ENCODE measurements around the gene CLEC10A. TPM values are rescaled to one million over a fixed set of nuclear protein-coding genes. Genes with fewer than 3 reads are reported as not detected.

Gene CLEC10A
- total RNA-seq, 1 experiment from 2014 or later: not detected

DNA sequence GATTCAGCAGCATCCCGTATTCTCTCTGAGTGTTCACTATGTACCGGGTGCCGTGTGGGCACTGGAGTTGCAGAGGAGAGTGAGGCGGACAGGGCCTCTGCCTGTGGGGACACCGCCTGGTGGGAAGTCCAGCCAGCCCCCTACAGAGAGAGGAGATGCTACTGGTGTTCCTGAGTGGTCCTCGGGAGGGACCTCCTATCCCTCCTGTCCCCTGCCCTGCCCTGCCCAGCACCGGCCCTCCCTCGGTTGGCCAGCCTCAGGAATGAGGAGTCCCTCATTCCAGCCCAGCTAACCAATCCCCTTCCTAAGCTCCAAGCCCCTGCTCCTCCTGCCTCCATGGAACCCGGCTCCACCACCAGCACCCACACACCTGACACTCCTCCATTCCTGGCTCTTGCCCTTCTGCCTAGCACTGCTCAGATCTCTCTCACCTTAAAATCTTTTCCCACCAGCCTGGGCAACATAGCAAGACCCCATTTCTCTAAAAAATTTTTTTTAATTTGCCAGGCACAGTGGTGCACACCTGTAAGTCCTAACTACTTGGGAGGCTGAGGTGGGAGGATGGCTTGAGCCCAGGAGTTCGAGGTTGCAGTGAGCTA is 32.6 kb upstream of the CLEC10A start:
- no peak for TF ChIP-seq CTCF (IDR thresholded peaks at IDR 0.05; ENCODE audit: unreplicated experiment)
- intact Hi-C loops (cut with micrococcal nuclease): no loop called here

GRCh38 chr17:7111784-7112509 is 31.9 kb upstream of the CLEC10A start:
- POLR2A ChIA-PET: interaction anchor here (0.6 to 0.7 kb wide), 2 partner anchors 13 to 79 kb away, joined by 3 read pairs; no protein-coding TSS in a partner anchor
- no peak for TF ChIP-seq CTCF (IDR thresholded peaks at IDR 0.05; ENCODE audit: unreplicated experiment)
- Mint-ChIP-seq H3K27ac (ENCODE audit: low read depth, unreplicated experiment) (no peak overlapping the region), H3K4me1 (ENCODE audit: insufficient read depth, unreplicated experiment) (no peaks in the 10 kb centered on the region), H3K36me3 (ENCODE audit: insufficient read depth, unreplicated experiment) (no peaks in the 10 kb centered on the region), H3K4me3 (ENCODE audit: unreplicated experiment) (no peak overlapping the region), H3K9me3 (ENCODE audit: unreplicated experiment) (no peaks in the 10 kb centered on the region), H3K27me3 (ENCODE audit: insufficient read depth, unreplicated experiment) (no peaks in the 10 kb centered on the region)
- CTCF ChIA-PET: interaction anchor here (0.8 kb wide), 1 partner anchor 24 kb away, joined by 7 read pairs; no protein-coding TSS in a partner anchor
- no TSS peak for BruUV-seq (replicated peaks)
- no peak for DNase-seq (ENCODE audit: unreplicated experiment)
- intact Hi-C loops (cut with micrococcal nuclease): no loop called here

More for the DNA sequence above, 32.6 kb upstream of the CLEC10A start:
- H3K27me3 Mint-ChIP-seq (ENCODE audit: insufficient read depth, unreplicated experiment): no peaks in the 10 kb centered on the region
- no peak overlapping the region for H3K4me3 Mint-ChIP-seq (ENCODE audit: unreplicated experiment)
- H3K27ac Mint-ChIP-seq (ENCODE audit: low read depth, unreplicated experiment): no peak overlapping the region
- H3K9me3 Mint-ChIP-seq (ENCODE audit: unreplicated experiment): no peaks in the 10 kb centered on the region
- no peak for DNase-seq (ENCODE audit: unreplicated experiment)
- ChIA-PET CTCF (no interaction called here), POLR2A (no interaction called here)
- H3K36me3 Mint-ChIP-seq (ENCODE audit: insufficient read depth, unreplicated experiment): no peaks in the 10 kb centered on the region
- BruUV-seq (replicated peaks): no TSS peak
- no peaks in the 10 kb centered on the region for H3K4me1 Mint-ChIP-seq (ENCODE audit: insufficient read depth, unreplicated experiment)

DNA sequence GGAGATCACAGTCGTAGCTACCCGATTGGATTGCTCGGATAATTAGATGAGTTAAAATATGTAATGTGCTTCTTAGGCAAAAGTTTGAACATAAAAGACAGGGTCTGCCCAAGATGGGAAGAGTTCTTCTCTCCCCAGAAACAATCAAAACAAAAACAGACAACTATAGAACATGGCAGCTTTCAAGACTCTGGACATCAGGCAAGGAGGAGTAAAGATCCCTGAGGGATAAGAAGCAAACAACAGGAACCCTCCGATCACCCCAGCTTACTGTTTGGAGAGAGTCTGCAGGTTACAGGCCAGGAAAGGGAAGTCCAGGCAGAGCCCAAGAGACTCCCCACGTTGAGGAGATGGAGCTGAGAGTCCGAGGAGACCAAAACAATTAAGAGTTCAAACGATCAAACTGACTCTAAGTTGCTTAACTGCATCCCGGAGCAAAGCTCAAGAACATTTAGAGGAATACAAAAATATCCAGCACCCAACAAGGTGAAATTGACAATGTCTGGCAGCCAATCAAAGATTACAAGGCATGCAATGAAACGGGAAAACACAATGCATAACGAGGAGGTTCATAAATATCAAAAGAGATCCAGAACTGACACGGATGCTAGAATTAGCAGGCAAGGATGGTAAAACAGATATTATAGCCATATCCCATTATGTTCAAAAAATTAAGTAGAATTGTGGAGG is 30.7 kb upstream of the CLEC10A start:
- CTCF ChIA-PET: interaction anchor here (0.6 kb wide), 1 partner anchor 129 kb away, joined by 3 read pairs; no protein-coding TSS in a partner anchor
- POLR2A ChIA-PET: no interaction called here
- no TSS peak for BruUV-seq (replicated peaks)
- no peak for DNase-seq (ENCODE audit: unreplicated experiment)
- H3K27me3 Mint-ChIP-seq (ENCODE audit: insufficient read depth, unreplicated experiment): no peaks in the 10 kb centered on the region
- H3K9me3 Mint-ChIP-seq (ENCODE audit: unreplicated experiment): no peaks in the 10 kb centered on the region
- TF ChIP-seq CTCF (IDR thresholded peaks at IDR 0.05; ENCODE audit: unreplicated experiment): no peak
- intact Hi-C loops (cut with micrococcal nuclease): no loop called here
- no peaks in the 10 kb centered on the region for H3K4me1 Mint-ChIP-seq (ENCODE audit: insufficient read depth, unreplicated experiment)
- no peaks in the 10 kb centered on the region for H3K36me3 Mint-ChIP-seq (ENCODE audit: insufficient read depth, unreplicated experiment)
- no peak overlapping the region for H3K27ac Mint-ChIP-seq (ENCODE audit: low read depth, unreplicated experiment)
- H3K4me3 Mint-ChIP-seq (ENCODE audit: unreplicated experiment): no peak overlapping the region

Measured in MCF 10A (cell line).